IMR-90 (cell line): ENCODE measurements around the gene MYO10. TPM values are rescaled to one million over a fixed set of nuclear protein-coding genes. Genes with fewer than 3 reads are reported as not detected.

ENCODE experiments used
- ATAC-seq: fragments of 200-7000 bp; cut with Tn5 transposase; 2 replicates; pipeline ENCODE4 v1.9.1; 2020; ENCODE audit warnings: low read depth, mild to moderate bottlenecking, moderate library complexity
- BruUV-seq: library from RNA; stranded (reverse); fragments of 400-500 nt; replicated peaks from 2 replicates; lab custom pipeline; 2021; lab: Mats Ljungman, UMichigan
- CTCF ChIA-PET: fragments of 300-600 bp; formaldehyde crosslinking; extraction: SDS; loops from one replicate; lab custom pipeline; 2021; ENCODE audit warnings: antibody characterized with exemption; lab: Yijun Ruan, JAX
- POLR2A ChIA-PET: fragments of 300-600 bp; sonication (Branson Sonifier 250); formaldehyde crosslinking; loops from one replicate; lab custom pipeline; 2022; ENCODE audit warnings: antibody characterized with exemption; ENCODE audit not compliant: unreplicated experiment; lab: Charles Lee
- DNase-seq: peaks from one replicate; pipeline ENCODE4 v3.0.0; 2013
- H2AFZ ChIP-seq: replicated peaks from 2 replicates; pipeline ENCODE3; 2013; ENCODE audit warnings: low read length, mild to moderate bottlenecking; ENCODE audit not compliant: poor library complexity
- H2AK5ac ChIP-seq: 2 replicates; pipeline ENCODE4 v1.6.1; 2013; ENCODE audit warnings: low read depth, low read length, inconsistent platforms
- H2AK9ac ChIP-seq: replicated peaks from 2 replicates; pipeline ENCODE3; 2013; ENCODE audit warnings: mild to moderate bottlenecking, low read depth, low read length, moderate library complexity; ENCODE audit not compliant: poor library complexity
- H2BK120ac ChIP-seq: 2 replicates; pipeline ENCODE4 v1.6.1; 2013; ENCODE audit warnings: low read depth, low read length, inconsistent platforms
- H2BK15ac ChIP-seq: 3 replicates; pipeline ENCODE4 v1.6.1; 2013; ENCODE audit warnings: low read depth, low read length, inconsistent platforms
- H2BK20ac ChIP-seq: 2 replicates; pipeline ENCODE4 v1.6.1; 2013; ENCODE audit warnings: low read depth, mild to moderate bottlenecking, inconsistent platforms, low read length, moderate library complexity
- H2BK5ac ChIP-seq: 2 replicates; pipeline ENCODE4 v1.6.1; 2013; ENCODE audit warnings: mild to moderate bottlenecking, low read depth, low read length, inconsistent platforms; ENCODE audit not compliant: poor library complexity, severe bottlenecking
- H3K14ac ChIP-seq: replicated peaks from 2 replicates; pipeline ENCODE4 v1.6.1; 2013; ENCODE audit warnings: low read depth, low read length, inconsistent platforms
- H3K18ac ChIP-seq: 2 replicates; pipeline ENCODE4 v1.6.1; 2013; ENCODE audit warnings: low read depth, low read length, control low read depth
- H3K23ac ChIP-seq: 2 replicates; pipeline ENCODE4 v1.6.1; 2013; ENCODE audit warnings: low read depth, low read length, inconsistent platforms
- H3K27ac ChIP-seq: 2 replicates; pipeline ENCODE4 v1.5.1; 2013; ENCODE audit warnings: mild to moderate bottlenecking, control low read depth, low read length; ENCODE audit not compliant: insufficient read depth
- H3K27me3 ChIP-seq: 2 replicates; pipeline ENCODE4 v1.6.1; 2013; ENCODE audit warnings: low read length; ENCODE audit not compliant: control insufficient read depth, insufficient read depth
- H3K36me3 ChIP-seq: 2 replicates; pipeline ENCODE4 v1.6.1; 2013; ENCODE audit warnings: low read length, mixed read lengths; ENCODE audit not compliant: control insufficient read depth, insufficient read depth
- H3K4ac ChIP-seq: 2 replicates; pipeline ENCODE4 v1.6.1; 2013; ENCODE audit warnings: low read depth, low read length, inconsistent platforms
- H3K4me1 ChIP-seq: 2 replicates; pipeline ENCODE4 v1.6.1; 2013; ENCODE audit warnings: low read length, mixed read lengths; ENCODE audit not compliant: control insufficient read depth, insufficient read depth
- H3K4me2 ChIP-seq: 2 replicates; pipeline ENCODE4 v1.6.1; 2013; ENCODE audit warnings: low read depth, mild to moderate bottlenecking, control low read depth, low read length, moderate library complexity
- H3K4me3 ChIP-seq: 2 replicates; pipeline ENCODE4 v1.5.1; 2013; ENCODE audit warnings: low read depth, mild to moderate bottlenecking, control low read depth, low read length, moderate library complexity; ENCODE audit not compliant: insufficient read depth
- H3K56ac ChIP-seq: 2 replicates; pipeline ENCODE4 v1.6.1; 2013; ENCODE audit warnings: low read length, inconsistent platforms; ENCODE audit not compliant: insufficient read depth; ENCODE audit errors: extremely low read depth
- H3K79me1 ChIP-seq, 2 experiments: 2 replicates each; pipeline ENCODE4 v1.6.1; 2013; ENCODE audit warnings: low read length in 2 of 2, inconsistent platforms in 1 of 2, low read depth in 1 of 2
- H3K9ac ChIP-seq: 2 replicates; pipeline ENCODE4 v1.6.1; 2013; ENCODE audit warnings: low read depth, low read length, control low read depth
- H3K9me1 ChIP-seq: 2 replicates; pipeline ENCODE4 v1.6.1; 2013; ENCODE audit warnings: low read length, inconsistent platforms; ENCODE audit not compliant: insufficient read depth
- H3K9me3 ChIP-seq: 2 replicates; pipeline ENCODE4 v1.6.1; 2013; ENCODE audit warnings: low read length; ENCODE audit not compliant: control insufficient read depth, insufficient read depth
- H4K20me1 ChIP-seq: 2 replicates; pipeline ENCODE4 v1.6.1; 2013; ENCODE audit warnings: low read length, inconsistent platforms; ENCODE audit not compliant: insufficient read depth
- H4K5ac ChIP-seq: 2 replicates; pipeline ENCODE4 v1.6.1; 2013; ENCODE audit warnings: mild to moderate bottlenecking, low read depth, low read length, control low read depth
- H4K8ac ChIP-seq, 2 experiments: 2 replicates each; pipeline ENCODE4 v1.6.1; 2013; ENCODE audit warnings: low read depth in 2 of 2, low read length in 2 of 2, control low read depth in 1 of 2, inconsistent platforms in 1 of 2
- H4K91ac ChIP-seq: 2 replicates; pipeline ENCODE4 v1.6.1; 2013; ENCODE audit warnings: low read depth, low read length, inconsistent platforms; ENCODE audit not compliant: insufficient read depth
- BHLHE40 ChIP-seq: fragments of 150-350 bp; IDR thresholded peaks from 2 replicates; pipeline ENCODE4 v1.6.1; 2016; ENCODE audit warnings: mild to moderate bottlenecking, low read depth, low read length
- CEBPB ChIP-seq: IDR thresholded peaks from 2 replicates; pipeline ENCODE4 v1.6.1; 2012; ENCODE audit warnings: low read depth, low read length, improper control_type of control experiment
- CHD1 ChIP-seq: IDR thresholded peaks from 2 replicates; pipeline ENCODE4 v1.6.1; 2012; ENCODE audit warnings: low read depth, low read length, improper control_type of control experiment
- CTCF ChIP-seq: conservative IDR thresholded peaks from 2 replicates; pipeline ENCODE4 v1.5.1; 2012; ENCODE audit warnings: mild to moderate bottlenecking, low read depth, low read length, improper control_type of control experiment
- FOS ChIP-seq: fragments of 150-350 bp; IDR thresholded peaks from 2 replicates; pipeline ENCODE4 v1.6.1; 2016; ENCODE audit warnings: low read depth, low read length
- MAFK ChIP-seq: IDR thresholded peaks from 2 replicates; pipeline ENCODE4 v1.6.1; 2012; ENCODE audit warnings: low read depth, low read length, improper control_type of control experiment
- MAZ ChIP-seq: IDR thresholded peaks from 2 replicates; pipeline ENCODE4 v1.6.1; 2012; ENCODE audit warnings: low read depth, mild to moderate bottlenecking, low read length, improper control_type of control experiment, moderate library complexity, borderline replicate concordance
- MXI1 ChIP-seq: IDR thresholded peaks from 2 replicates; pipeline ENCODE4 v1.6.1; 2012; ENCODE audit warnings: low read depth, mild to moderate bottlenecking, low read length, moderate library complexity, borderline replicate concordance
- NFE2L2 ChIP-seq: fragments of 150-350 bp; IDR thresholded peaks from 2 replicates; pipeline ENCODE4 v1.6.1; 2016; ENCODE audit warnings: low read depth, mild to moderate bottlenecking, low read length
- POLR2A ChIP-seq: IDR thresholded peaks from 2 replicates; pipeline ENCODE4 v1.6.1; 2012; ENCODE audit warnings: mild to moderate bottlenecking, low read depth, low read length
- RAD21 ChIP-seq: IDR thresholded peaks from 2 replicates; pipeline ENCODE4 v1.6.1; 2012; ENCODE audit warnings: low read length, improper control_type of control experiment
- RCOR1 ChIP-seq: IDR thresholded peaks from 2 replicates; pipeline ENCODE4 v1.6.1; 2012; ENCODE audit warnings: mild to moderate bottlenecking, low read length, improper control_type of control experiment; ENCODE audit not compliant: insufficient replicate concordance
- RFX5 ChIP-seq: IDR thresholded peaks from 2 replicates; pipeline ENCODE4 v1.8.0; 2012; ENCODE audit warnings: low read depth, mild to moderate bottlenecking, low read length, moderate library complexity
- SMC3 ChIP-seq: fragments of 150-350 bp; IDR thresholded peaks from 2 replicates; pipeline ENCODE4 v1.6.1; 2016; ENCODE audit warnings: low read depth, mild to moderate bottlenecking, antibody characterized with exemption, low read length, moderate library complexity
- USF2 ChIP-seq: fragments of 150-350 bp; IDR thresholded peaks from 2 replicates; pipeline ENCODE4 v1.6.1; 2017; ENCODE audit warnings: mild to moderate bottlenecking, antibody characterized with exemption, low read length, low read depth
- WGBS, 2 experiments: methylation state at CpG; one replicate each; pipeline versions ENCODE4 v1.1.5 to v1.1.7; 2013; ENCODE audit warnings: missing lambda C conversion rate in 2 of 2; ENCODE audit not compliant: insufficient read length in 1 of 2; ENCODE audit errors: extremely low coverage in 2 of 2; 5-methylcytosine and 5-hydroxymethylcytosine counted together
- dilution Hi-C: fragments of 300-500 bp; cut with HindIII; formaldehyde crosslinking; loops from one replicate; pipeline ENCODE4 v1.14.3; 2018; ENCODE audit warnings: low sequenced_read_pairs; ENCODE audit not compliant: unreplicated experiment
- in situ Hi-C: fragments of 300-500 bp; cut with MboI; formaldehyde crosslinking; loops from 3 replicates; pipeline ENCODE4 v1.14.3; 2019; ENCODE audit warnings: low sequenced_read_pairs, inconsistent platforms, mixed read lengths
- intact Hi-C: fragments of 100-400 bp; cut with micrococcal nuclease; formaldehyde crosslinking; loops from 2 replicates; pipeline ENCODE4 v1.10.0; 2022
- polyA plus RNA-seq, 3 experiments: library from polyadenylated mRNA; depleted of rRNA; stranded (reverse); fragments of >200 nt; gene quantifications; 2 replicates each; pipeline ENCODE4 v1.2.3, GENCODE V29; 2012; ENCODE audit warnings: low replicate concordance in 1 of 3
- total RNA-seq: library from RNA; depleted of rRNA; stranded (reverse); fragments of >200 nt; gene quantifications from 2 replicates; pipeline ENCODE4 v1.2.3, GENCODE V29; 2012
- TF ChIP-seq, protein P1 (sequence below): fragments of 150-350 bp; IDR thresholded peaks from 2 replicates; pipeline ENCODE4 v1.6.1; 2016; ENCODE audit warnings: low read depth, mild to moderate bottlenecking, low read length, moderate library complexity, borderline replicate concordance

The MYO10 gene
- total and polyA plus RNA-seq, 2 of the 4 experiments (the other 2 are of a cell fraction): 39.9 to 115 TPM

GRCh38 chr5:16750445-16750844 lies 185.6 kb downstream of the MYO10 start:
- Histone ChIP-seq H4K8ac (no peak overlapping the region), H3K14ac (no peak overlapping the region), H4K91ac (no peak overlapping the region), H3K56ac (no peak overlapping the region), H3K9me3 (no peaks in the 10 kb centered on the region), H3K4me1 (0 out of 2 replicates have a peak, but pooled peaks cover 1% of the 10 kb centered on the region), H2AK9ac (no peak overlapping the region), H2BK5ac (no peak overlapping the region), H3K36me3 (peaks cover 49% of the 10 kb centered on the region), H3K4me3 (no peak overlapping the region), H3K18ac (no peak overlapping the region), H3K79me1 (peaks cover 35 to 65% of the 10 kb centered on the region in 2 experiments), H2BK120ac (no peak overlapping the region), H4K5ac (no peak overlapping the region), H2BK20ac (no peak overlapping the region), H2AFZ (no peak overlapping the region), H2AK5ac (no peak overlapping the region), H3K27ac (no peak overlapping the region), H3K4ac (no peak overlapping the region), H3K4me2 (no peak overlapping the region), H3K23ac (no peak overlapping the region), H4K20me1 (peaks cover 11% of the 10 kb centered on the region; the same call in 1 of the 2 replicates), H2BK15ac (no peak overlapping the region), H3K9ac (no peak overlapping the region), H3K9me1 (peaks cover 3% of the 10 kb centered on the region; the same call in 1 of the 2 replicates), H3K27me3 (no peaks in the 10 kb centered on the region)
- in situ Hi-C loops (no loop called here), intact Hi-C loops (no loop called here), dilution Hi-C loops (no loop called here)
- no peak for DNase-seq
- no TSS peak for BruUV-seq
- ATAC-seq: no peak
- WGBS, 2 experiments: 100% methylated on average over 3 of the region's 7 CpGs; no CpG with 5 or more reads in 1 of the 2 experiments
- ChIA-PET CTCF (no interaction called here), POLR2A (no interaction called here)
- TF ChIP-seq CTCF (no peak), RCOR1 (no peak), POLR2A (no peak), NFE2L2 (no peak), MAFK (no peak), MXI1 (no peak), USF2 (no peak), CEBPB (no peak), RFX5 (no peak), BHLHE40 (no peak), SMC3 (no peak), FOS (no peak), MAZ (no peak), RAD21 (no peak), CHD1 (no peak)
- TF ChIP-seq, protein P1, sequence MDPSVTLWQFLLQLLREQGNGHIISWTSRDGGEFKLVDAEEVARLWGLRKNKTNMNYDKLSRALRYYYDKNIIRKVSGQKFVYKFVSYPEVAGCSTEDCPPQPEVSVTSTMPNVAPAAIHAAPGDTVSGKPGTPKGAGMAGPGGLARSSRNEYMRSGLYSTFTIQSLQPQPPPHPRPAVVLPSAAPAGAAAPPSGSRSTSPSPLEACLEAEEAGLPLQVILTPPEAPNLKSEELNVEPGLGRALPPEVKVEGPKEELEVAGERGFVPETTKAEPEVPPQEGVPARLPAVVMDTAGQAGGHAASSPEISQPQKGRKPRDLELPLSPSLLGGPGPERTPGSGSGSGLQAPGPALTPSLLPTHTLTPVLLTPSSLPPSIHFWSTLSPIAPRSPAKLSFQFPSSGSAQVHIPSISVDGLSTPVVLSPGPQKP: no peak
